Suppressor macrophage treated with lipopolysaccharide for 1 hour (primary cell): ENCODE measurements around the gene SLC39A12.
A peak's percentile ranks its signal among the peaks of the same experiment; 100 is the strongest.

Experiments used
- DNase-seq, 3 donors: peaks; one replicate each; pipeline ENCODE4 v3.0.0-alpha.2; 2020 to 2022

The SLC39A12 gene

DNA sequence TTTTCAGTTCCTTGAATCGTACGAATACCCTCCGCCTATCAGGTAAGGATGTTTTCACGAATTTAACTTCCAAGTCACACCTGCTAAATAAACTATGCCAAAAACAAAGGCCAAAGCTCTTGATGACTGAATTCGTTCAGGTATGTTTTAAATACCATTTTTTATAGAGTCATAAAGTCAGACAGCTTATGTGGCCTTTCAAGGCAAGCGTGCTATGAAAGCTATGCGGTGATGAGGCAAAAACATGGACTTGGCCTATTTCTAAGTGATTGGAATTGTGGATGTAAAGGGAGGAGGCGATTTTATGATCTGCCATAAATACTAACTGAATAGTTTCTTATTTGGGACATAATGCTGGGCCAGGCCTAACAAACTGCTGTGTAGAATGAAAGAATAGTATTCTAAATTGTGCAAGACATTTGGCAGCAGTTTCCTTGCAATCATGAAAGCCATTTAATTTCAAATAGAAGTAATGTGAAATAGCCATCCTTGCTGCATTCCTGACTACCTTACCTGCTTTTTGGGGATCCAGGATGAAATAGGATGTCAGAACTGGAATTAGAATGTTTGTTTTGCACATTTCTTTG lies 14.0 kb downstream of the SLC39A12 start:
- DNase-seq, result no peak

GRCh38 chr10:17974505-17974904 lies 22.8 kb downstream of the SLC39A12 start:
- DNase-seq, result no peak

- DNase-seq, result no peak
Observed at GRCh38 chr10:17980846-17981565, 29.3 kb downstream of the SLC39A12 start.

DNA sequence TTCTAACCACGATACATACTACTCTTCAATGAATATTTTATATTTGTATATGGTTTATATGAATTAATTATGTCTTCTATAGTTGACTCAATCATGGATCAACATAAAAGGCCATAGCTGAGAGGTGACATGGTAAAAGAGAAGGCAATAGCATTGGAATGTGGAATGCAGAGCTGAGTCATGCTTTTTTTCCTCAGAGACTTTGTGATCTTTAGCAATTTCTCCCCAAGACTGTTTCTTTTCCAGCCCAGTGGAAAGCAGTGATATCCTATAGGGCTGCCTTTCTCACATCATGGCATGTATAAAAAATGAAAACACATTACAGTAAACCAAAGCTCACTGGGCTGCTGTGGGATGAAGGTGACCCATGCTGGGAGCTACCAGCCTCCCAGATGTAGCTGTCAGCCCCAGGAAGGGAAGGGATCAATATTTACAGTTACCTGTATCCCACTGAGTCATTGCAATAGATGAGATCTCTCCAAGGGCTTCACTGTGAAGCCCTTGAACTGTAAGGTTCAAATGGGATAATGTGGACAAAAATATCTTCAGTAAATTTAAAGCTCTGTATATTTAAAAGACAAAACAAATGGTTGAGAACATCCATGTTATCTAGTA lies 30.2 kb downstream of the SLC39A12 start:
- DNase-seq, result no peak

DNA sequence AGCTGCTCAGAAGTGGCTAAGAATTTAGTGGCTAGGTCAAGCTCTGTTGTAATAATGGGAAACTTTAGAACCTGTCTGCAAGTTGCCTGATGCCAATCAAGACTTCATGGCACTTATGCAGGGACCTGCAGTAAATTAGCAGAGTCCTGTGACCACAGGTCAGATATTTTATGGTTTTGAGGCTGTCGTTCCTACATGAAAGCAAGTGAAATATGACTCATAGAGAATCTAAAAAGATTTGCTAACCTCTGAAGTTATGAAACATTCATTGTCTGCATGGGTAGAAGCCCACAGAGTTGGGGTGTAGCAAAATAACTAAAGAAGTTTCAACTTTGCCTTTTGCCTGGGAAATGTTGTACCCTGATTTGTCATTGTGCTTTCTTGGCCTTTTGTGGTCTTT lies 32.3 kb downstream of the SLC39A12 start:
- DNase-seq, result peak; percentile 11 to 40 (median 31)

DNA sequence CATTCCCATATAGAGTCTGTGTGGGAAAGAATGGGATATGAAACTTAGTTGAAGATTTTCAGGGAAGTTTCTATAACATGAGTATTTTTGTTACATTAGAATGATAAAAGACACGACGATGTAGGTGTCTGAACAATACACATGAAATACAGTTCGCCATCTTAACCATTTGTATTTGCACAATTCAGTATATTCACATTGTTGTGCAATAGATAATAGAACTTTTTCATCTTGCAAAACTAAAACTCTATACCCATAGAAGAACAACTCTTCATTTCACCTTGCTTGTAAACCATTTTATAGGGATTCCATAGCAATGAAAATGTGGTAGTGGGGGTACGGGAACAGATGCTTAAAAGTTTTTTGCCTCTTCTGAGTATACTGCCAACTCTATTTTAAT lies 32.8 kb downstream of the SLC39A12 start:
- peak in 1 of 3 donors; percentile 9 for DNase-seq

GRCh38 chr10:17989908-17990767 lies 38.4 kb downstream of the SLC39A12 start:
- DNase-seq, result peak; percentile 39 to 83 (median 67)

- DNase-seq, result no peak
Observed at GRCh38 chr10:17992266-17992665, 40.5 kb downstream of the SLC39A12 start.

GRCh38 chr10:17993361-17993760 lies 41.6 kb downstream of the SLC39A12 start:
- DNase-seq, result no peak

DNA sequence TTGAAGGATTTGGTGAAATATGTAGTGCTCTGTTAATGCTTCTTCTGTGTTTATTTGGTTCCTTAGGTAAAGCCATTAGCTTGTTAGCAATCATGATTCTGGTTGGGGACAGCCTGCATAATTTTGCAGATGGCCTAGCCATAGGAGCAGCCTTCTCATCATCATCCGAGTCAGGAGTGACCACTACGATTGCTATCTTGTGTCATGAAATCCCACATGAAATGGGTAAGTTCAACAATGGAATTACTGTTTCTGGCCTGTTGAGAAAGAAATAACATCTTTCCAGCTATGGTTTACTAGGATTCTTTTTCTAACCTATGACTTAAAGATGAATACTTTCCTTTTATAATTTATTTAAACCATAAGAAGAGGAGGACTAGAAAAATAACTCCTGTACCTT lies 48.9 kb downstream of the SLC39A12 start:
- DNase-seq, result no peak

GRCh38 chr10:18005445-18005780 lies 53.7 kb downstream of the SLC39A12 start:
- no peak for DNase-seq

DNA sequence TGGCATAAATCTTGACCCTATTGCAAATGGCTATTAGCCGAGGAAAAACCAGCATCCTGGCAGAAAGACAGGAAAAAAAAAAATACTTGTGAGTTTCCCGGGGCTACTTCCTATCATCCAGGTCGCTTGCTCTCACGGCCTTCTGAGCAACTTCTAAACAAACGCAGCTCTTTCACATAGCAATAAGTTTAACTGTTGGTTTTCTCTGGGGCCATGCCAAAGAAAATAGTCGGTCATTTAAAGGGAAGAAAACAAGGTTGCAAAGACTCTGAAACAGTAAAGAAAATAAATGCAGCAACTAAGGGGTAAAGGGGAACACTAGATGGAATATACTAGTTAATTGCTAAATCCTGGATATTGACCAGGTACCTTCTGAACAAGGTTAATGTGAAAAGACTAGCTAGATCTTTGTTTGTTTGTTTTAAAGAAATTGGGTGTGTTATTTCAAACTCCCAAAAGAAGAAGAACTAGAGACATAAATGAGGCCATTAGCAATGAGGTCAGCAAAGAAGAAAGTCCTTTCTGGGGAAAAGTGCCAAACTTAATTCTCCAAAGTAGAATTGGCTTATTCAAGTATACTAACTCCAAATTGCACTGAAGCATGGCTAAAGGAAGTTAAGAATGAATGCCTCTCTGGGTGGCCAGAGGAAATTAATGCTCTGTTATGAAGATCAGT lies 54.2 kb downstream of the SLC39A12 start:
- DNase-seq, result no peak

DNA sequence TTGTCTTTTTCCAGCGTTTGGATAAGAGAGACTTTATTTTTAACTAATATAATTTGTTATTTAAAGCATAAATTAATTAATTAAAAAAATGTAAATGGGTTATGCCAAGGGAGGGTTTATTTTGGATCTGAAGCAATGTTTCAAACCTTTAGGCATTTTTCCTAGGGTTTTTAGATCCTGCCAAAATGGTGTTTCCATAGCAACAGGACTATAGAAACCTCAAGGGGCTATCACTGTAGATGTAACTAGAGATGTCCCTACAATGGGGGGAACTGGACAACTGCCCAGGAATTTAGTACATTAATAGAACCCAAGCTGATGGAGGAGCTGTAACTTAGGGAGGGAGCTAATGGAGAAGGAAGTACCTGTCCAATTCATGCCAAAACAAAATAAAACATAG lies 57.3 kb downstream of the SLC39A12 start:
- DNase-seq, result no peak

GRCh38 chr10:18010050-18010449 lies 58.3 kb downstream of the SLC39A12 start:
- peak in 2 of 3 donors; percentile 5 to 32 for DNase-seq

- DNase-seq, result no peak
Observed at GRCh38 chr10:18020523-18020922, 68.8 kb downstream of the SLC39A12 start.

DNA sequence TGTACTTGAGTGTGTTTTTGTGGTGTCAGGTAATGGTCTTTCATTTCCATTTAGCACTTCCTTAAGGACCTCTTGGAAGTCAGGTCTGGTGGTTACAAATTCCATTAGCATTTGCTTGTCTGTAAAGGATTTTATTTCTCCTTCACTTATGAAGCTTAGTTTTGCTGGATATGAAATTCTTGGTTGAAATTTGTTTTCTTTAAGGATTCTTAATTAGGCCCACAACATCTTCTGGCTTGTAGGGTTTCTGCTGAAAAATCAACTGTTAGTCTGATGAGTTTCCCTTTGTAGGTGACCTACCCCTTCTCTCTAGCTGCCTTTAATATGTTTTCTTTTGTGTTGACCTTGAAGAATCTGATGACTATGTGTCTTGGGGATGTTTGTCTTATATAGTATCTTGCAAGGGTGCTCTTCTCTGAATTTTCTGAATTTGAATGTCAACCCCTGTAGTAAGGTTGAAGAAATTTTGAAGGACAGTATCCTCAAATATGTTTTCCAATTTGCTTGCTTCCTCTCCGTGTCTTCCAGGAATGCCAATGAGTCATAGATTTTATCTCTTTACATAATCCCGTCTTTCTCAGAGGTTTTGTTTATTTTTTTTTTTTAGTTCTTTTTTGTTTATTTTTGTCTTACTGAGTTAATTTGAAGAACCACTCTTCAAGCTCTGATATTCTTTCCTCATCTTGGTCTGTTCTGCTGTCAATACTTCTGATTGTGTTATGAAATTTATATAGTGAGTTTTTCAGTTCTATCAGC lies 70.2 kb downstream of the SLC39A12 start:
- DNase-seq, result no peak

DNA sequence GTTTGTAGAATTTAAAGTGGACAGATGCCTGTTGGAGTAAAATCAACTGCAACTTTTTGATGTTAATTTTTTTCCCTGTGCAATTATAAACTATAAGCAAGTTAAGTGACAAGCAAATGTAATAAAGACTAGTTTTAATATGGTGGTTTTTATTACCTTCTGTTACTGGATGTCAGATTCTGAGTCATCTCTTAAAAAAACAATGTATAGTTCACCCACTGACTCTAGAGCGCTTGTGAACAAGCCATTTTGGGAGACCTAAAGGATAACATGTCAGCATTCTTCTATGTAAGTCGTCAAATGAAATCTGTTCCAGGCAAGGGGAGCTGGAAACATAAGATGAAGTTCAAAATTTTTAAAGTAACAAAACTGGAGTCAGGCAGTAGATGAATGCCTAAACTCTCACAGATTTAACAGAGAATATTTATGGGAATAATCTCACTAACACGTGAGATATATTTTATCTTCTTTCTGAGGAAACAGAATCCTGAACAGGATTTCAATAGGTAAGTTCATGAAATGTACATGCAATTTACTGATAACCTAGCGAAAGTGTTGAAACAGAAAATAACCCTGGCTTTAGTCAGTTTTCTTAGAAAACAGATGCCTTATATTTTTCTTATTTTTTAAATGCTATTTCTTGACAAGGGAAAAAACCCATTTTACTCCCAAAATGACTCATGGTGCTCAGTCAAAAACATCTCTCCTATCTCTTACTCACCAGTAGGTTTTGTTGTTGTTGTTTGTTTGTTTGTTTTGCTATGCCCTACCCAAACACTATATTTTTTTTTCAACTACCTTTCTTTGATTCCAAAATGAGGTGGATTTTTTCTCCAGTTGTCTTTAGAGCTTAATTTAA lies 91.7 kb downstream of the SLC39A12 start:
- DNase-seq, result no peak

- no peak for DNase-seq
Observed at GRCh38 chr10:18044976-18045720, 93.4 kb downstream of the SLC39A12 start.

DNA sequence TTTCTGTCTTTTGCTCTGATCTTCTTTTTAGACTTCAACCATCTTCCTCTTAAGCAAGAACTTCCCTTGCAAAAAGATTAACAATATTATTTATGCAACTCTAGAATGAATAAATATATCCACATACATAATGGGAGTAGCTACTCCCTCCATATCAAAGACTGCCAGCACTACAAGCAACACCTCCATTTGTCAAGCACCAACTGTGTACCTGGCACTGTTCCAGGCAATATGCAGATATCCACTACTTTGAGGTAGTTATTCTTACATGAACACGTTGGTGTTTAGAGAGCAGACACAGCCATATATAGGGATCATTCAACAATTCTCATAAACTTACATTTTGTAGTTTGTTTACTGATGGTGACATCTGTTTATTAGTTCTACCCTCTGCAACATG lies 104.9 kb downstream of the SLC39A12 start:
- DNase-seq, result no peak

GRCh38 chr10:18059826-18060559 lies 108.3 kb downstream of the SLC39A12 start:
- no peak for DNase-seq
